A549 (cell line): ENCODE results near the gene DBH. TPM values are rescaled to one million over a fixed set of nuclear protein-coding genes. Genes with fewer than 3 reads are reported as not detected.

Experiments used
- ATAC-seq, 2 experiments: fragments of 200-7000 bp in 1 of 2; fragments of >200 bp in 1 of 2; cut with Nextera tagmentation in 1 of 2; cut with Tn5 transposase in 1 of 2; 3 replicates each; pipeline versions ENCODE4 v1.8.0 to v1.9.1; 2018 to 2020; ENCODE audit warnings: mild to moderate bottlenecking in 1 of 2, moderate library complexity in 1 of 2
- CTCF ChIA-PET: fragments of 300-600 bp; sonication (Branson Sonifier 250); formaldehyde crosslinking; extraction: SDS; loops from one replicate; lab custom pipeline; 2021; ENCODE audit warnings: antibody characterized with exemption, inconsistent platforms; lab: Yijun Ruan, JAX
- POLR2A ChIA-PET: fragments of 350-600 bp; formaldehyde crosslinking; extraction: SDS; loops from one replicate; lab custom pipeline; 2021; ENCODE audit warnings: antibody characterized with exemption, inconsistent platforms; lab: Yijun Ruan, JAX
- DNase-seq, 2 experiments: peaks; one replicate each; pipeline versions ENCODE4 v3.0.0 to v3.0.0-alpha.2; 2011 to 2016; ENCODE audit warnings: low read depth in 1 of 2, low spot score in 1 of 2
- FAIRE-seq: peaks from 2 replicates; lab custom pipeline; 2011; peaks lifted over from hg19 to GRCh38; lab: Jason Lieb, UNC
- H3K27ac ChIP-seq, 2 experiments: fragments of >200 bp; sonication (Bioruptor Twin); formaldehyde crosslinking; 3 replicates each; pipeline ENCODE4 v1.5.1; 2016 to 2017
- H3K4me1 ChIP-seq: fragments of >200 bp; sonication (Bioruptor Twin); formaldehyde crosslinking; 3 replicates; pipeline ENCODE4 v1.6.1; 2016
- H3K4me2 ChIP-seq: fragments of >200 bp; sonication (Bioruptor Twin); formaldehyde crosslinking; 3 replicates; pipeline ENCODE4 v1.6.1; 2016
- H3K4me3 ChIP-seq: fragments of >200 bp; sonication (Bioruptor Twin); formaldehyde crosslinking; 3 replicates; pipeline ENCODE4 v1.5.1; 2016
- H3K9me3 ChIP-seq: fragments of >200 bp; sonication (Bioruptor Twin); formaldehyde crosslinking; 3 replicates; pipeline ENCODE4 v1.6.1; 2016
- BCL3 ChIP-seq: fragments of >200 bp; sonication (Bioruptor Twin); formaldehyde crosslinking; IDR thresholded peaks from 3 replicates; pipeline ENCODE4 v1.6.1; 2016
- BHLHE40 ChIP-seq: IDR thresholded peaks from 2 replicates; pipeline ENCODE4 v1.6.1; 2012; ENCODE audit warnings: low read depth, low read length, inconsistent platforms
- CBX2 ChIP-seq: fragments of 200-600 bp; sonication (generic); IDR thresholded peaks from 2 replicates; pipeline ENCODE4 v1.6.1; 2016; ENCODE audit warnings: low read depth, mild to moderate bottlenecking, borderline replicate concordance
- CBX8 ChIP-seq: fragments of 200-600 bp; sonication (generic); IDR thresholded peaks from 2 replicates; pipeline ENCODE4 v1.6.1; 2016
- CEBPB ChIP-seq, 2 experiments: fragments of >200 bp in 1 of 2; sonication (Bioruptor Twin) in 1 of 2; formaldehyde crosslinking in 1 of 2; IDR thresholded peaks; 2 replicates each; pipeline ENCODE4 v1.6.1; 2012 to 2016
- CHD2 ChIP-seq: fragments of 150-350 bp; IDR thresholded peaks from 2 replicates; pipeline ENCODE4 v1.6.1; 2014; ENCODE audit warnings: low read length; ENCODE audit not compliant: partially characterized antibody
- E2F6 ChIP-seq: IDR thresholded peaks from 2 replicates; pipeline ENCODE4 v1.6.1; 2012; ENCODE audit warnings: low read depth, borderline replicate concordance
- EHMT2 ChIP-seq: fragments of 200-600 bp; sonication (generic); IDR thresholded peaks from 2 replicates; pipeline ENCODE4 v1.6.1; 2016; ENCODE audit warnings: antibody characterized with exemption, low read depth, mild to moderate bottlenecking, moderate library complexity
- EP300 ChIP-seq, 2 experiments: fragments of >200 bp; sonication (Bioruptor Twin); formaldehyde crosslinking; IDR thresholded peaks; 2 replicates in 1 of 2; 3 replicates in 1 of 2; pipeline ENCODE4 v1.6.1; 2016 to 2017
- ESRRA ChIP-seq: fragments of 150-350 bp; IDR thresholded peaks from 2 replicates; pipeline ENCODE4 v1.6.1; 2014; ENCODE audit warnings: mild to moderate bottlenecking, low read length, borderline replicate concordance
- FOSB ChIP-seq: fragments of 250-450 bp; sonication (Bioruptor Pico); IDR thresholded peaks from 2 replicates; pipeline ENCODE4 v1.5.0; 2020; ENCODE audit warnings: mild to moderate bottlenecking, moderate library complexity
- FOSL2 ChIP-seq, 2 experiments: fragments of 450-650 bp in 1 of 2; fragments of >200 bp in 1 of 2; sonication (Bioruptor Twin) in 1 of 2; formaldehyde crosslinking; IDR thresholded peaks; 2 replicates each; pipeline versions ENCODE4 v1.5.0 to v1.6.1; 2016 to 2020; ENCODE audit warnings: mild to moderate bottlenecking in 1 of 2, moderate library complexity in 1 of 2
- FOXS1 ChIP-seq: fragments of 250-450 bp; sonication (Bioruptor Pico); IDR thresholded peaks from 2 replicates; pipeline ENCODE4 v1.5.0; 2020; ENCODE audit warnings: mild to moderate bottlenecking, moderate library complexity
- GATA3 ChIP-seq: IDR thresholded peaks from 2 replicates; pipeline ENCODE4 v1.6.1; 2012; ENCODE audit warnings: borderline replicate concordance
- HMGXB4 ChIP-seq: fragments of 250-450 bp; sonication (Bioruptor Pico); IDR thresholded peaks from 2 replicates; pipeline ENCODE4 v1.5.0; 2021; ENCODE audit warnings: mild to moderate bottlenecking, moderate library complexity, borderline replicate concordance
- JUN ChIP-seq, 2 experiments: fragments of >200 bp; sonication (Bioruptor Twin); formaldehyde crosslinking; IDR thresholded peaks; 2 replicates in 1 of 2; 3 replicates in 1 of 2; pipeline ENCODE4 v1.6.1; 2016 to 2017
- KDM5A ChIP-seq: fragments of 200-600 bp; sonication (generic); IDR thresholded peaks from 2 replicates; pipeline ENCODE4 v1.6.1; 2016; ENCODE audit warnings: antibody characterized with exemption, mild to moderate bottlenecking
- MAX ChIP-seq: IDR thresholded peaks from 2 replicates; pipeline ENCODE4 v1.6.1; 2012
- MYC ChIP-seq: IDR thresholded peaks from 2 replicates; pipeline ENCODE4 v1.6.1; 2012; ENCODE audit warnings: mild to moderate bottlenecking, inconsistent platforms, low read length, improper control_type of control experiment, borderline replicate concordance
- NPAS2 ChIP-seq: fragments of 250-450 bp; sonication (Bioruptor Pico); IDR thresholded peaks from 2 replicates; pipeline ENCODE4 v1.8.0; 2022; ENCODE audit warnings: mild to moderate bottlenecking, moderate library complexity, borderline replicate concordance
- POLR2A ChIP-seq: IDR thresholded peaks from 2 replicates; pipeline ENCODE4 v1.6.1; 2012; ENCODE audit warnings: mild to moderate bottlenecking, low read length
- RARB ChIP-seq: fragments of 250-450 bp; sonication (Bioruptor Pico); IDR thresholded peaks from 2 replicates; pipeline ENCODE4 v1.8.0; 2021; ENCODE audit warnings: mild to moderate bottlenecking, moderate library complexity
- SMC3 ChIP-seq: fragments of >200 bp; sonication (Bioruptor Twin); formaldehyde crosslinking; IDR thresholded peaks from 3 replicates; pipeline ENCODE4 v1.6.1; 2018; ENCODE audit warnings: inconsistent platforms
- SREBF2 ChIP-seq: fragments of 450-650 bp; IDR thresholded peaks from 2 replicates; pipeline ENCODE4 v1.6.1; 2014; ENCODE audit warnings: mild to moderate bottlenecking, moderate library complexity
- TFCP2L1 ChIP-seq: fragments of 250-450 bp; sonication (Bioruptor Pico); IDR thresholded peaks from 2 replicates; pipeline ENCODE4 v1.5.0; 2021; ENCODE audit warnings: mild to moderate bottlenecking
- TP53 ChIP-seq: fragments of 250-450 bp; sonication (Bioruptor Pico); IDR thresholded peaks from 2 replicates; pipeline ENCODE4 v1.5.0; 2021; ENCODE audit warnings: mild to moderate bottlenecking, moderate library complexity
- USF2 ChIP-seq: fragments of 450-650 bp; IDR thresholded peaks from 2 replicates; pipeline ENCODE4 v1.6.1; 2014; ENCODE audit warnings: antibody characterized with exemption
- ZC3H11A ChIP-seq: fragments of 450-650 bp; IDR thresholded peaks from 2 replicates; pipeline ENCODE4 v1.6.1; 2014; ENCODE audit warnings: antibody characterized with exemption, mild to moderate bottlenecking
- ZFP36 ChIP-seq: fragments of 450-650 bp; IDR thresholded peaks from 2 replicates; pipeline ENCODE4 v1.6.1; 2014; ENCODE audit warnings: borderline replicate concordance; ENCODE audit not compliant: partially characterized antibody
- WGBS: methylation state at CpG from one replicate; pipeline ENCODE4 v1.1.6; 2017; ENCODE audit errors: missing lambda C conversion rate; 5-methylcytosine and 5-hydroxymethylcytosine counted together
- polyA plus RNA-seq, 4 experiments: library from polyadenylated mRNA; depleted of rRNA in 3 of 4; stranded (reverse); fragments of >200 nt; fragmentation: RNase III in 1 of 4; extraction: RNeasy Plus Mini Kit Qiagen cat#74134 plus additional on column Dnase treatment in 1 of 4; gene quantifications; 2 replicates in 3 of 4; 3 replicates in 1 of 4; pipeline ENCODE4 v1.2.3, GENCODE V29; 2011 to 2017
- TF ChIP-seq, protein P1 (sequence below): IDR thresholded peaks from 2 replicates; pipeline ENCODE4 v1.6.1; 2012
- TF ChIP-seq, protein P2 (sequence below): fragments of 150-350 bp; IDR thresholded peaks from 2 replicates; pipeline ENCODE4 v1.6.1; 2014; ENCODE audit warnings: low read depth, mild to moderate bottlenecking, low read length

Gene DBH
- polyA plus RNA-seq, 2 of the 4 experiments (the other 2 are of a cell fraction): not detected

DNA sequence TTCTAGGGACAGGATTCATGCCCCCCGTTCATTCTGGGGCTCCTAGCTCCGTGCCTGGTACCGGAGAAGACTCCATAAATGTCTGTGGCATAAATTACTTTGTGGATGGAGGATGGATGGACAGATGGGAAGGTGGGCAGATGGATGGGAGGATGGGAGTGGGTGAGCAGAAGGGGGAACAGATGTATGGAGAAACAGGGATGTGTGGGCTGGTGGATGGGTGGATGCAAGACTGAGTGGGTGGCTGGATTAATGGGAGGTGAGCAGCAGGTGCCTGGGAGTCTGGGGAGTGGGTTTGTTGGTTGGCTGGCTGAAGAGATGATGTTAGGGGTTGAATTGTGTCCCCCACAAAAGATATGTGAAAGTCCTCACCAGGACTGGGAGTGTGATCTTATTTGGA, 58.5 kb downstream of the DBH start:
- Histone ChIP-seq H3K27ac (no peak overlapping the region), H3K4me1 (0 out of 3 replicates have a peak, but pooled peaks cover 5% of the 10 kb centered on the region), H3K9me3 (no peaks in the 10 kb centered on the region), H3K4me2 (no peak overlapping the region), H3K4me3 (no peak overlapping the region)
- no peak for TF ChIP-seq EHMT2
- no peak for TF ChIP-seq CHD2
- TF ChIP-seq CBX8: no peak
- TF ChIP-seq MAX: no peak
- no peak for TF ChIP-seq POLR2A
- no peak for TF ChIP-seq RARB
- TF ChIP-seq TFCP2L1 (CRISPR knock-in tag): no peak
- TF ChIP-seq NPAS2 (CRISPR knock-in tag): no peak
- no peak for TF ChIP-seq FOSB
- no peak for TF ChIP-seq CEBPB (IDR thresholded peaks at IDR 0.05)
- no peak for TF ChIP-seq GATA3
- no peak for TF ChIP-seq KDM5A
- no peak for TF ChIP-seq TP53 (CRISPR knock-in tag)
- no peak for TF ChIP-seq SMC3
- TF ChIP-seq BCL3: no peak
- no peak for TF ChIP-seq MYC
- no peak for TF ChIP-seq USF2
- no peak for TF ChIP-seq ESRRA
- no peak for TF ChIP-seq E2F6
- POLR2A ChIA-PET: no interaction called here
- CTCF ChIA-PET: no interaction called here
- no peak for FAIRE-seq
- no peak for ATAC-seq
- no peak for DNase-seq
- WGBS: 26% methylated on average over 3 of the region's 3 CpGs

DNA sequence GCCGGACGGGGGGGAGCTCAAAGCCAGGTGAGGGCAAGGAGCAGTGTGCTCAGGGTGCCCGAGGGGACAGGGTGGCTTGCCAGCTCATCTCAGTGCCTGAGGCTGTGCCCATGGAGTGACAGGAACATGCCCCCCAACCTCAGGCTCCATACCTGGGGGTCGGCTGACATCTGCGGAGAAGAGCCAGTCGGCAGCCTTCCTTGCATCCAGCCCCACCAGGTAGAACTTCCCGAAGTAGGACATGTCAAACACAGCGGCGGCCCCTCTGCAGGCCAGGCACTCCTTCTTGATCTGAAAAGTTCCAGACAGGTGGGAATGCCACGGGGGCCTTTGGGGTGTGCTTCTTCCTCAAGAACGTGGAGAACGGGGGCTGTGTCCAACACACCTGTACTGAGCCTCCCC, 59.9 kb downstream of the DBH start:
- H3K9me3 ChIP-seq: no peaks in the 10 kb centered on the region
- H3K27ac ChIP-seq: no peak overlapping the region
- 50% methylated on average over 11 of the region's 12 CpGs for WGBS
- CTCF ChIA-PET: interaction anchor here (1.2 kb wide), 1 partner anchor 47 kb away, joined by 4 read pairs; no protein-coding TSS in a partner anchor
- POLR2A ChIA-PET: no interaction called here
- ATAC-seq: no peak
- no peak overlapping the region for H3K4me2 ChIP-seq
- DNase-seq: no peak
- H3K4me3 ChIP-seq: no peak overlapping the region
- no peak for FAIRE-seq
- no peak for TF ChIP-seq EP300 (IDR thresholded peaks at IDR 0.05)
- TF ChIP-seq CHD2: no peak
- no peak for TF ChIP-seq ZC3H11A
- TF ChIP-seq, protein P1, sequence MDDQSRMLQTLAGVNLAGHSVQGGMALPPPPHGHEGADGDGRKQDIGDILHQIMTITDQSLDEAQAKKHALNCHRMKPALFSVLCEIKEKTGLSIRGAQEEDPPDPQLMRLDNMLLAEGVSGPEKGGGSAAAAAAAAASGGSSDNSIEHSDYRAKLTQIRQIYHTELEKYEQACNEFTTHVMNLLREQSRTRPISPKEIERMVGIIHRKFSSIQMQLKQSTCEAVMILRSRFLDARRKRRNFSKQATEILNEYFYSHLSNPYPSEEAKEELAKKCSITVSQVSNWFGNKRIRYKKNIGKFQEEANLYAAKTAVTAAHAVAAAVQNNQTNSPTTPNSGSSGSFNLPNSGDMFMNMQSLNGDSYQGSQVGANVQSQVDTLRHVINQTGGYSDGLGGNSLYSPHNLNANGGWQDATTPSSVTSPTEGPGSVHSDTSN: no peak
- no peak for TF ChIP-seq MAX
- no peak for TF ChIP-seq HMGXB4 (CRISPR knock-in tag)
- no peak for TF ChIP-seq BCL3
- TF ChIP-seq BHLHE40: no peak
- TF ChIP-seq CBX2: no peak
- TF ChIP-seq, protein P2, sequence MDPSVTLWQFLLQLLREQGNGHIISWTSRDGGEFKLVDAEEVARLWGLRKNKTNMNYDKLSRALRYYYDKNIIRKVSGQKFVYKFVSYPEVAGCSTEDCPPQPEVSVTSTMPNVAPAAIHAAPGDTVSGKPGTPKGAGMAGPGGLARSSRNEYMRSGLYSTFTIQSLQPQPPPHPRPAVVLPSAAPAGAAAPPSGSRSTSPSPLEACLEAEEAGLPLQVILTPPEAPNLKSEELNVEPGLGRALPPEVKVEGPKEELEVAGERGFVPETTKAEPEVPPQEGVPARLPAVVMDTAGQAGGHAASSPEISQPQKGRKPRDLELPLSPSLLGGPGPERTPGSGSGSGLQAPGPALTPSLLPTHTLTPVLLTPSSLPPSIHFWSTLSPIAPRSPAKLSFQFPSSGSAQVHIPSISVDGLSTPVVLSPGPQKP: no peak
- TF ChIP-seq SREBF2: no peak
- no peak for TF ChIP-seq TP53 (CRISPR knock-in tag)
- TF ChIP-seq FOXS1 (CRISPR knock-in tag): no peak
- TF ChIP-seq SMC3: no peak
- TF ChIP-seq NPAS2 (CRISPR knock-in tag): no peak
- no peak for TF ChIP-seq ZFP36
- no peak for TF ChIP-seq FOSL2 (IDR thresholded peaks at IDR 0.05)
- TF ChIP-seq FOSL2 (CRISPR knock-in tag; IDR thresholded peaks at IDR 0.05): no peak
- no peak for TF ChIP-seq JUN (IDR thresholded peaks at IDR 0.05)
- no peak for TF ChIP-seq CEBPB (IDR thresholded peaks at IDR 0.05)
- TF ChIP-seq CBX8: no peak
- H3K4me1 ChIP-seq: 0 out of 3 replicates have a peak, but pooled peaks cover 5% of the 10 kb centered on the region
